ENCODE data around the gene KCNF1.

The KCNF1 gene

DNA sequence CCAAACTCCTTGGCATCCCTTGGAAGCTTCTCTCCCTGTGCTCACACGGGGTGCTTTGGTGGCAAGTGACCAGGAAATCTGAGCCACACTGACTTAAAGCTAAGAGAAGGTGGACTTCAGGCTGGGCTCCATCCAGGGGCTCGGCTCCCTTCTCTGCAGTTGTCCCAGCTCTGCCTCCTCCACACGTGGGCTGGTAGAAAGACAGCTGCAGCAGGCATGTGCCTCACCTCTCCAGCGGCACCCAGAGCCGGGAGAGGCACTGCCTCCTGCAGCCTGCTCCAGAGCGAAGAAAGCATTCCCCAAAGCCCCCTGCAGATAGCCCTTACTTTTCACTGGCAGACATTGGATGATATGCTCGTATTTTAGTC lies 11.3 kb downstream of the KCNF1 start:
- TF ChIP-seq, protein P1, sequence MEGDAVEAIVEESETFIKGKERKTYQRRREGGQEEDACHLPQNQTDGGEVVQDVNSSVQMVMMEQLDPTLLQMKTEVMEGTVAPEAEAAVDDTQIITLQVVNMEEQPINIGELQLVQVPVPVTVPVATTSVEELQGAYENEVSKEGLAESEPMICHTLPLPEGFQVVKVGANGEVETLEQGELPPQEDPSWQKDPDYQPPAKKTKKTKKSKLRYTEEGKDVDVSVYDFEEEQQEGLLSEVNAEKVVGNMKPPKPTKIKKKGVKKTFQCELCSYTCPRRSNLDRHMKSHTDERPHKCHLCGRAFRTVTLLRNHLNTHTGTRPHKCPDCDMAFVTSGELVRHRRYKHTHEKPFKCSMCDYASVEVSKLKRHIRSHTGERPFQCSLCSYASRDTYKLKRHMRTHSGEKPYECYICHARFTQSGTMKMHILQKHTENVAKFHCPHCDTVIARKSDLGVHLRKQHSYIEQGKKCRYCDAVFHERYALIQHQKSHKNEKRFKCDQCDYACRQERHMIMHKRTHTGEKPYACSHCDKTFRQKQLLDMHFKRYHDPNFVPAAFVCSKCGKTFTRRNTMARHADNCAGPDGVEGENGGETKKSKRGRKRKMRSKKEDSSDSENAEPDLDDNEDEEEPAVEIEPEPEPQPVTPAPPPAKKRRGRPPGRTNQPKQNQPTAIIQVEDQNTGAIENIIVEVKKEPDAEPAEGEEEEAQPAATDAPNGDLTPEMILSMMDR (IDR thresholded peaks at IDR 0.05; ENCODE audit: low read depth, low read length, missing control alignments), result no peak

DNA sequence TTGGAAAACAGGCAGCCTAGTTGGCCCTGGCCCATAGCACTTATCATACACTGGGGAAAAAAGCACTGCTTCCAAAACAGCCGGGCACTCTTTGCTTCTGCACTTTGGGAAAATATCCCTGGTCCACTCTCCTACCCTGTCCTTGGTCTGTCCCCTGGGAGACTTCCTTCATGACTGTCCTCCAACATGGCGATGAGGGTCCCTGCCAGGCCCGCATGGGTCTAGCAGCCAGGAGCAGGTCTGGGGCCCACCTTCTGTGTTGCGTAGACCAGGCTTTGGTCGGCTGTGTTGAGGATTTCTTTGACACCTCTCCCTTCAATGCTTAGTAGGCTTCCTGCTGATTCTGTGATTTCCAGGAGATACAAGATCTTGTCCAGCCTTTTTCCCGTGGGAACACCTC lies 12.2 kb downstream of the KCNF1 start:
- no peak for DNase-seq (ENCODE audit: extremely low read depth, low read depth)
- H3K4me3 ChIP-seq (replicated peaks; ENCODE audit: low read depth, low read length), result no peak overlapping the region
- TF ChIP-seq, protein P1 (IDR thresholded peaks at IDR 0.05; ENCODE audit: low read depth, low read length, missing control alignments), result no peak

More for the DNA sequence above, 11.3 kb downstream of the KCNF1 start:
- no peak overlapping the region for H3K4me3 ChIP-seq (replicated peaks; ENCODE audit: low read depth, low read length)
- no peak for DNase-seq (ENCODE audit: extremely low read depth, low read depth)

DNA sequence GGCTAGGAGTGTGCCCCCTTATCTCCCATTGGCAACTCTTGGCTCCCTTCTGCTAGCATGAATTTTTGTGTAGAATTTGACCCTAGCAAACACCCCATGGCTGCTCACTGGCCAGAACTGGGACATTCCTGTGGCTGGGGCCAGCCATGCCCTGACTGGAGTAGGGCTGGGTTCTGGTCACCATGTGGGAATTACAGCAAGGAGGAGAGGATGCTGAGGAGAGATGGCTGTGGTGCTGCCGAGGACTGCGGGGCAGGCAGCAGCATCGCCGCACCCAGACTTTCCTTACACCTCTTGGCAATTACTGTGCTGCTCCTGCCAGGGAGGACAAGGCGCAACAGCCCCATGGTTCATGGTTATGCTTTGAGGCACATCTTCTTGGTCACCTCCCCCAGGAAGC lies 12.7 kb downstream of the KCNF1 start:
- DNase-seq (ENCODE audit: extremely low read depth, low read depth), result no peak
- no peak overlapping the region for H3K4me3 ChIP-seq (replicated peaks; ENCODE audit: low read depth, low read length)
- TF ChIP-seq, protein P1 (IDR thresholded peaks at IDR 0.05; ENCODE audit: low read depth, low read length, missing control alignments), result no peak

DNA sequence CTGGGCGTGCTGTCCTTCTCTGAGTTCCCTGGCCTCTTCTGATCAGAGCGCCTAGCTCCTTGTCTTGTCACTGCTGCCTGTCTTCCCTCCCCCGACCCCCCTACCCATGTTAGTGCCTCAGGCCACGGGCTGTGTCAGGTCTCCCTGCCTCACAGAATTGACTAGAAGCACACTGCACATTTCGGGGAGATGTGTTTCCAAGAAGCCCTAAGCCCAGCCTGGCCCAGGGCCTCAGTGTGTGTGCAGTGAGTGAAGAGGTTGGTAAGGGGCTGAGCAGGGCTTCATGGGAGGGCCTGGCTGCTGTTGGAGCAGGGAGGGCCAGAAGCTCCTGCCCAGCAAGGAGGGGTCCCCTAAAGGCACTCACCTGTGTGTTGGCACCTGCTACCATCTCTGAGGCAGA lies 13.1 kb downstream of the KCNF1 start:
- TF ChIP-seq, protein P1 (IDR thresholded peaks at IDR 0.05; ENCODE audit: low read depth, low read length, missing control alignments), result no peak
- H3K4me3 ChIP-seq (replicated peaks; ENCODE audit: low read depth, low read length), result no peak overlapping the region

DNA sequence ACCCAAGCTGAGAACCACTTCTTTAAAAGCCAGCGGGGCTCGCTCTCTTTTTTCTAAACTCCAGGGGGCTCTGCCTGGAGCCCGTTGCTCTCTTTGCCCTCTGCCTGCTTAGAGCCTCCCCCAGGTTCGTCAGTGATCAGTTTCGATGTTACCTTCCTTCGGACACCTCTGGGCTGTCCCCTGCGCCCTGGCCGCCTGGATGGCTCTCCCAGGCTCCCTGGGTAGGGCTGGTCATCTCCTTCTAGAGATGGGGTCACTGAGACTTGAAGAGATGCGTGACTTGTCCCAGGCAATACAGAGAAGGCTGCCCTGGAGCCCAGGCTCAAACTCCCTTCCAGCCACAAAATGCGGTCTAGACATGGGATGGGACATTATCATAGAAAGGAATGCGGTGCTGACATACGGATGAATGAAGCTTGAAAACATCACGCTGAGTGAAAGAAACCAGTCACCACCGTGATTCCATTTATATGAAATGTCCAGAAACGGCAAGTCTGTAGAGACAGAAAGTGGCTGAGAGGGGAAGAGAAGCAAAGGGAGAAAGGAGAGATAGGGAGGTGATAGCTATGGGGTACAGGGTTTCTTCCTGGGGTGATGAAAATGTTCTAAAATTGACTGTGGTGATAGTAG lies 14.6 kb downstream of the KCNF1 start:
- no peak for DNase-seq (ENCODE audit: extremely low read depth, low read depth)
- TF ChIP-seq, protein P1 (IDR thresholded peaks at IDR 0.05; ENCODE audit: low read depth, low read length, missing control alignments), result no peak
- H3K4me3 ChIP-seq (replicated peaks; ENCODE audit: low read depth, low read length), result no peak overlapping the region

More for the DNA sequence above, 13.1 kb downstream of the KCNF1 start:
- no peak for DNase-seq (ENCODE audit: extremely low read depth, low read depth)

DNA sequence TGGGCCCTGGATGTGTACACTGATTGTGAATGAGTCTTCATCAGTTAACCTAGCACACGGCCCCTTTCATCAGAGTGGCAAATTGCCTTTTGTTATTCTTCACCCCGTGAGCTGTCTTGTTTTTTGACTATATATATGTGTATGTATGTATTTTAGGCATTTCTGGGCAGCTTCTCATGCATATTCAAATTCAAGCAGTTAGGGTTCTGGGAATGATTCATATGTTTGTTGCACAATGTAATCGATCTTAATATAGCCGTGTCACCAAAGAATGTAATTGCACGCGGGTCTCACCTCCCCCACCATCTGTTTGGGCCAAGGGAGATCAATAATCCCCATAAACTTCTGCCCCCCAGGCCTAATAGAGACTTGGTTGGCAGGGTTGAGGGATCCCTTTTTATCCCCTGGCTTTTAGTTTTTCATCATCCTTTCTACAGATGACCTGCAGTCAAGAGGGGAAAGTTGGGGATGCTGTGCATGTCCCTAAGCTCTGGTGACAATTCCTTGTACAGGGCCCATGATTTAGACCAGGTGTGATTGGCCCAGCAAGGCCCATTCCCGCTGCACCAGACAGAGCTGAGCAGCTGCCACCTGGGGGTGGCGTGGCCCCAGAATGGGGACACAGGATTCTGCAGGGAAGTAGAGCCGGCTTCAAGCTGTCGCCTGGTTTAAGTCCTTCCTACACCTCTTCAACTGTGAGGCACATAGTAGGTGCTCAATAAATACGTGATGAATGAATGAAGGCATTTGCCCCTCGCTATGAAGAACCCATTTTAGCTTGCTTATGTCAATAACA lies 19.2 kb downstream of the KCNF1 start:
- DNase-seq (ENCODE audit: extremely low read depth, low read depth), result no peak
- TF ChIP-seq, protein P1 (IDR thresholded peaks at IDR 0.05; ENCODE audit: low read depth, low read length, missing control alignments), result no peak
- H3K4me3 ChIP-seq (replicated peaks; ENCODE audit: low read depth, low read length), result no peak overlapping the region
